GM12891 (cell line): ENCODE data around the gene LRP1-AS.

ENCODE experiments used
- POLR2A ChIP-seq: IDR thresholded peaks from 2 replicates; pipeline ENCODE4 v1.6.1; 2011; ENCODE audit warnings: low read depth, low read length, control low read depth
- TAF1 ChIP-seq: IDR thresholded peaks from 2 replicates; pipeline ENCODE4 v1.6.1; 2011; ENCODE audit warnings: low read depth, low read length, control low read depth

DNA sequence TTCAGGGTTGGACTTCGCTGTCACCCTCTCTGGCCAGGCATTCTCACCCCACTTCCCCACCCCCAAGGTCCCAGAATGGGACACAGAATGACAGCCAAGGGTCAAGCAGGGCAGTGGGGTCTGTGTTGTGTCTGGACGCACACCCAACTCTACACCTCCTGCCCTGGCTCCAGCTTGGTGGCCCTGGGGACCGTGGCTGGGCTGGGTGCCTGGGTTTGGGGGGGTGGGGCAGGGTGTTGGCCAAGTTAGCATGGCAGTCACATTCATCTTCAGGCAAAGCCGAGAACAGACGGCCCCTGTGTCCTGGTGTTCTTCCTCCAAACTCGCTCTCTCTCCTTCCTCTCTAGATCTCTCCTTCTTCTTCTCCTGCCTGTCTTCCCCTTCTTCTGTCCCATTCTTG, 13.5 kb downstream of the LRP1-AS start:
- no peak for TF ChIP-seq POLR2A
- TF ChIP-seq TAF1: no peak
